ENCODE measurements around the gene DAND5.

DNA sequence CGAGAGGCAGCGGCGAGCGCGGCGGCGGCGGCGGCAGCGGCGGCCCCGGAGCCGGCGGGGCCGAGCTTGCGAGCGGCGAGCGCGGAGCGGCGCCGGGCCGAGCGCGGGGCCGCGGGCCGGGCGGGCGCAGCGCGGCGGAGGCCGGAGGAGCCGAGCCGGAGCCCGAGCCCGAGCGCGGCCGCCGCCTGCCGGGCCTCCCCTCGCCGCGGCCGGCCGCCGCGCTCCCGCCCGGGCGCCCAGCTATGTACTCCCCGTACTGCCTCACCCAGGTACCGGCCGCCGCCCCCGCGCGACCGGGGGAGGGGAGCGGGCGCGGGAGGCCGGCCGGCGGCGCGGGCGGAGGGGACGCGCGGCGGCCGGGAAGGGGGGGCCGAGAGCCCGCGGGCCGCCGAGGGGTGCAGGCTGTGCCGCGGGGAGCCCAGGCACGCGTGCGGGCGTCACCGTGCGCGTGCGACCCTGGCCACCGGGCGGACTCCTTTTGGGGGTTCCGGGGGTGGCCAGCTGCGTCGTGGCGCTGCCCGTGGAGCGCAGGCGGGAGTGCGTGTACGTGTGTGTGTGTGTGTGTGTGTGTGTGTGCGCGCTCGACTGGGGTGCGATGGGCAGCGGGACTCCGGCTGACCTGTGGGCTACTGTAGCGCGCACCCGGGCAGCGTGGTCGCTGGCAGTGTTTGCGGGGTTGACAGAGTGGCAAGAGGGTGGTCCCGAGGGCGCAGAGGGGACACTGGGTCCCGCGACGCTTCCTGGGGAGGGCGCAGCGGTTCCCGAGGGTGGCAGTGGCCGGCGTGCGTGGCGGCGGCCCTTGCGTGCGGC is 26.4 kb downstream of the DAND5 start:
- TF ChIP-seq, protein P1, sequence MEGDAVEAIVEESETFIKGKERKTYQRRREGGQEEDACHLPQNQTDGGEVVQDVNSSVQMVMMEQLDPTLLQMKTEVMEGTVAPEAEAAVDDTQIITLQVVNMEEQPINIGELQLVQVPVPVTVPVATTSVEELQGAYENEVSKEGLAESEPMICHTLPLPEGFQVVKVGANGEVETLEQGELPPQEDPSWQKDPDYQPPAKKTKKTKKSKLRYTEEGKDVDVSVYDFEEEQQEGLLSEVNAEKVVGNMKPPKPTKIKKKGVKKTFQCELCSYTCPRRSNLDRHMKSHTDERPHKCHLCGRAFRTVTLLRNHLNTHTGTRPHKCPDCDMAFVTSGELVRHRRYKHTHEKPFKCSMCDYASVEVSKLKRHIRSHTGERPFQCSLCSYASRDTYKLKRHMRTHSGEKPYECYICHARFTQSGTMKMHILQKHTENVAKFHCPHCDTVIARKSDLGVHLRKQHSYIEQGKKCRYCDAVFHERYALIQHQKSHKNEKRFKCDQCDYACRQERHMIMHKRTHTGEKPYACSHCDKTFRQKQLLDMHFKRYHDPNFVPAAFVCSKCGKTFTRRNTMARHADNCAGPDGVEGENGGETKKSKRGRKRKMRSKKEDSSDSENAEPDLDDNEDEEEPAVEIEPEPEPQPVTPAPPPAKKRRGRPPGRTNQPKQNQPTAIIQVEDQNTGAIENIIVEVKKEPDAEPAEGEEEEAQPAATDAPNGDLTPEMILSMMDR (optimal IDR thresholded peaks at IDR 0.05 in 1 of 3, IDR thresholded peaks at IDR 0.05 in 1 of 3, conservative IDR thresholded peaks at IDR 0.05 in 1 of 3; ENCODE audit: extremely low read depth in 1 of 3, insufficient read depth in 2 of 3, low read length in 3 of 3) = no peak
- TF ChIP-seq EZH2 (IDR thresholded peaks at IDR 0.05; ENCODE audit: low read length) = no peak
